Brain microvascular endothelial cell (primary cell): ENCODE results near the gene FAM229A.
"Not testable (repeated sequence)": the region's sequence is repeated elsewhere in the genome, so short reads cannot be mapped to it uniquely, and the experiment has no call there.

Experiments used
- DNase-seq: peaks from one replicate; pipeline ENCODE4 v3.0.0-alpha.2; 2020
- H3K27ac ChIP-seq: fragments of 250-450 bp; sonication (Bioruptor Pico); 2 replicates; pipeline ENCODE4 v1.5.1; 2020; ENCODE audit warnings: mild to moderate bottlenecking, moderate library complexity
- H3K27me3 ChIP-seq: fragments of 250-450 bp; sonication (Bioruptor Pico); replicated peaks from 2 replicates; pipeline ENCODE4 v1.5.1; 2020; ENCODE audit warnings: mild to moderate bottlenecking
- H3K36me3 ChIP-seq: fragments of 250-450 bp; sonication (Bioruptor Pico); replicated peaks from 2 replicates; pipeline ENCODE4 v1.5.1; 2020; ENCODE audit warnings: mild to moderate bottlenecking
- H3K4me3 ChIP-seq: 2 replicates; pipeline ENCODE4 v1.5.1; 2011; ENCODE audit warnings: low read depth, mild to moderate bottlenecking, control low read depth, low read length, moderate library complexity
- CTCF ChIP-seq: IDR thresholded peaks from 2 replicates; pipeline ENCODE4 v1.5.1; 2011; ENCODE audit warnings: low read depth, mild to moderate bottlenecking, moderate library complexity, low read length, control low read depth, inconsistent platforms; ENCODE audit errors: missing control alignments
- in situ Hi-C: cut with HindIII; loops from 2 replicates; pipeline ENCODE4 v1.10.0; 2017; ENCODE audit warnings: low sequenced_read_pairs, low pct_ligation_motif_present

FAM229A gene

GRCh38 chr1:32400876-32401631 lies 38.8 kb upstream of the FAM229A start:
- DNase-seq: peak; percentile 67
- in situ Hi-C loops: no loop called here

DNA sequence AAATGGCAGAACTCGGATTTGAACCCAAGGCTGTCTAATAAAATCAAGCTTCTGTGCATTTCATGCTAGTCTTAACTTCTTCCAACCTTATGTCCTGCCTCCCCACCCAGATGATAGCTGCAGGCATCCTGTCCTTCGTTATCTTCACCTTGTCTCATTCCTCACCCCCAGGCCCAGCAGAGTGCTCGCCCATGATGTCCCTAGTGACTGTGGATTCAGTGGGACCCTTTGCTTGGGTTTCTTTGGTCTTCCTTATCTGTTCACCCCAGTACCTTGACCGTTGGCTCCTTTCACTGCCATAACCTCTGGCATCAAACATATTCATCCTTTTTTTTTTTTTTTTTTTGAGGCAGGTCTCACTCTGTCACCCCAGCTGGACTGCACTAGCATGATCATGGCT lies 37.6 kb upstream of the FAM229A start:
- DNase-seq: no peak
- Histone ChIP-seq H3K27me3 (no peaks in the 10 kb centered on the region), H3K4me3 (no peak overlapping the region), H3K27ac (no peak overlapping the region), H3K36me3 (no peaks in the 10 kb centered on the region)
- TF ChIP-seq CTCF: no peak
- in situ Hi-C loops: no loop called here

More at GRCh38 chr1:32400876-32401631, 38.8 kb upstream of the FAM229A start:
- TF ChIP-seq CTCF: peak; percentile 95
- no peaks in the 10 kb centered on the region for H3K27me3 ChIP-seq
- no peak overlapping the region for H3K4me3 ChIP-seq
- H3K27ac ChIP-seq: no peak overlapping the region
- no peaks in the 10 kb centered on the region for H3K36me3 ChIP-seq

GRCh38 chr1:32398401-32398800 lies 36.1 kb upstream of the FAM229A start:
- Histone ChIP-seq H3K27me3 (no peaks in the 10 kb centered on the region), H3K4me3 (no peak overlapping the region), H3K36me3 (no peaks in the 10 kb centered on the region), H3K27ac (no peak overlapping the region)
- peak; percentile 18 for DNase-seq
- in situ Hi-C loops: no loop called here
- no peak for TF ChIP-seq CTCF

GRCh38 chr1:32396524-32396923 lies 34.2 kb upstream of the FAM229A start:
- in situ Hi-C loops, DNase-seq, H3K36me3 ChIP-seq, H3K4me3 ChIP-seq, H3K27me3 ChIP-seq, H3K27ac ChIP-seq: not testable (repeated sequence)

DNA sequence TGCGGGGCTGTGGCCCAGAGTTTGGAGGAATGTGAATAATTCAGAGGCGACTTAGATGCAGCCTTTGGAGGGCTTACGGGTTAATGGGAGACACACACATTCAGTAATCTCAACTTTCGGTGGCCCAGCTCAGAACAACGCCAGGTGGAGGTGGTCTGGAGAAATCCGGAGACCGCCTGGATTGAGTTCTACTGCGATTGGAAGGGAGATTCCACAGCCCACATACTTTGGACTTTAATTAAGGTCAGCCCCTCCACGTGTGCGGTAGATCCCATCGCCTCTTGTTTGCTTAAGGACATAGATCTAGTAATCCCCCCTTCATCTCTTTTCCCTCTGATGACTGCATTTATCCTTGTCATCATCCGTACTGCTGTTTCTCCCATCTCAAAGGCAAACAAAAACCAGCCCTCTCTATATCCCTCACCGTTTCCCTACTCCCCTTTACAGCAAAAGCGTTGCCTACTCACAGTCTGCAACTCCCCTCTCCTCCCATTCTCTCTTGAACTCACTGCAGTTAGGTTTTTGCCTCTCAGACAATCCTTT lies 32.7 kb upstream of the FAM229A start:
- Histone ChIP-seq H3K27ac (peak overlapping the region; percentile 93), H3K4me3 (peak overlapping the region; percentile 91), H3K36me3 (peaks cover 13% of the 10 kb centered on the region), H3K27me3 (no peaks in the 10 kb centered on the region)
- DNase-seq: no peak
- in situ Hi-C loops: no loop called here
- TF ChIP-seq CTCF: no peak

DNA sequence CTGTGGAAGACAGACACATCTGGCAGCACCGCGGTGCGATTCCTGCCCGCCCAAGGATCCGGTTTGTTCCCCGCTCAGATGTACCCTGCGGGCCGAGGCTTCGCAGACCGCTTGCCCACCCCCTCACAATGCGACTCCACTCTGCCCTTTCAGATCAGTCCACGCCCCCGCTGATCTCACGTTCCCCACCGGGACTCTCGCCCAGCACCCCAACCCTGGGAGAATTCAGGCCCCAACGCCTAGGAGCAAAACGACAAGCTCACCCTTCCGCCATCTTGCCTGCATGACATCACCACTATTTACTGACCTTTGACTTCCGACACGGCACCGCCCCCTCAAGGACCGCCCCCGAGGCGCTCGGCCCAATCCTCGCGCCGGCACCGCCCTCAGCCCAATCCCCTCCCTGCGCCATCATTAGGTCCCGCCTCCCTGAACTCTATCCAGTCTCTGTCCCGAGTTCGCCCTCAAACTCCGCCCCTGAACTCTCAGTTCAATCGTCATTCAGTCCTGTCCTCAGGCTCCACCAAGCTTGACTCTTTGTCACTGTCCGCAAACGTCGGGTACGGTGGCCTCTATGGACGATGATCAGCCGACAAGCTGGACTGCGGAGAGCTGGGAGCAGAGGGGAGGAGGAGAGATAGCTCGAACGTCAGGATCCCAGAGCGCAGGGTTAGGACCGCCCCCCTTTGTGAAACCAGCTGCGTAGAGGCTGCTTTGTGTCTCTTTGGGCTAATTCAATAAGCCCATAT lies 32.0 kb upstream of the FAM229A start, which contains the start of gene BSDC1:
TSS of gene BSDC1 (minus strand) at position 301 of the 749 bp plus-strand sequence. CDS start at position 274, 27 bp downstream.
- peak within 1 kb of the TSS; percentile 93 for H3K27ac ChIP-seq
- peak within 1 kb of the TSS; percentile 91 for H3K4me3 ChIP-seq
- H3K27me3 ChIP-seq: no peaks in the 10 kb centered on the region
- no peak for TF ChIP-seq CTCF
- H3K36me3 ChIP-seq: peaks cover 17% of the 10 kb centered on the region
- DNase-seq: peak; percentile 99
- in situ Hi-C loops: no loop called here
